ENCODE results near the gene ZDHHC6. TPM values are rescaled to one million over a fixed set of nuclear protein-coding genes. Genes with fewer than 3 reads are reported as not detected.

The ZDHHC6 gene
- total and polyA plus RNA-seq, 2 experiments from 2014 or later: 31.7 to 56.4 TPM

- Histone ChIP-seq H3K4me3 (no peak overlapping the region), H3K4me2 (peak overlapping the region; percentile 25), H3K27me3 (no peaks in the 10 kb centered on the region)
These were observed 43.8 kb upstream of the ZDHHC6 start for GRCh38 chr10:112490545-112490944.

GRCh38 chr10:112487964-112488363, 41.2 kb upstream of the ZDHHC6 start:
- no peaks in the 10 kb centered on the region for H3K9me2 ChIP-seq (replicated peaks; ENCODE audit: insufficient read depth)
- no peaks in the 10 kb centered on the region for H4K20me1 ChIP-seq (ENCODE audit: insufficient read depth, poor library complexity, severe bottlenecking)
- H3K4me3 ChIP-seq: no peak overlapping the region
- no peak overlapping the region for H3K4me2 ChIP-seq
- no peaks in the 10 kb centered on the region for H3K27me3 ChIP-seq
- H3K4me1 ChIP-seq (ENCODE audit: insufficient read depth): peaks cover 4% of the 10 kb centered on the region
- no peak for TF ChIP-seq CTCF (IDR thresholded peaks at IDR 0.05; ENCODE audit: poor library complexity)
- TF ChIP-seq EZH2 (IDR thresholded peaks at IDR 0.05; ENCODE audit: borderline replicate concordance): no peak
- TF ChIP-seq EZH2phosphoT487 (IDR thresholded peaks at IDR 0.05; ENCODE audit: low read depth, severe bottlenecking, unreplicated experiment): no peak
- H3K27ac ChIP-seq: no peak overlapping the region
- no peak for DNase-seq (ENCODE audit: low spot score)
- no peak overlapping the region for H2AFZ ChIP-seq
- H3K79me2 ChIP-seq: no peaks in the 10 kb centered on the region
- no peaks in the 10 kb centered on the region for H3K36me3 ChIP-seq (replicated peaks; ENCODE audit: insufficient read depth, low read depth)
- H3K9me3 ChIP-seq (ENCODE audit: low read depth): no peaks in the 10 kb centered on the region

More at GRCh38 chr10:112490545-112490944, 43.8 kb upstream of the ZDHHC6 start:
- Histone ChIP-seq H3K9me2 (replicated peaks; ENCODE audit: insufficient read depth) (no peaks in the 10 kb centered on the region), H3K79me2 (peaks cover 5% of the 10 kb centered on the region), H2AFZ (no peak overlapping the region), H3K9me3 (ENCODE audit: low read depth) (no peaks in the 10 kb centered on the region), H3K36me3 (replicated peaks; ENCODE audit: insufficient read depth, low read depth) (no peaks in the 10 kb centered on the region), H4K20me1 (ENCODE audit: insufficient read depth, poor library complexity, severe bottlenecking) (no peaks in the 10 kb centered on the region), H3K27ac (peak overlapping the region; percentile 4), H3K4me1 (ENCODE audit: insufficient read depth) (peaks cover 4% of the 10 kb centered on the region)
- peak; percentile 23 for DNase-seq (ENCODE audit: low spot score)
- TF ChIP-seq EZH2phosphoT487 (IDR thresholded peaks at IDR 0.05; ENCODE audit: low read depth, severe bottlenecking, unreplicated experiment) (no peak), CTCF (IDR thresholded peaks at IDR 0.05; ENCODE audit: poor library complexity) (no peak), EZH2 (IDR thresholded peaks at IDR 0.05; ENCODE audit: borderline replicate concordance) (no peak)
- 26% methylated on average over 2 of the region's 2 CpGs for WGBS (ENCODE audit: low lambda C conversion rate, missing lambda C conversion rate)

DNA sequence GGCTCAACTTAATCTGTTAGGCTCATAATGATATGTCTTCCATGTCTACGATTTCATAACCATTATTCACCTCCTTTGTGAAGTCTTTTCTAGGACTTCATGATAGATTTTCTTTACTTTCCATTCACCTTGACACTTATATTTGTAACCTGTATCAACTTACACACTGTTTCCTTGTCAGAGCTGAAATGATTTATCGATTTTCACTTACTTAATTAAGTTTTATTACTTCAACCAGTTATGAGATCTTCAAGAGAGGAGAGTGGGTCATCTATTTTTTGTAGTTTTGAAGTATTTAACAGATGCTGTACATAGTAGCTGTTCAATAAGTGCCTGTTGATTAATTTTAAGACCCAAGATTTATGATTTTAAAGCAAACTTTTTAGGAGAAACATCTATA, 37.7 kb upstream of the ZDHHC6 start:
- Histone ChIP-seq H3K4me2 (no peak overlapping the region), H3K4me1 (ENCODE audit: insufficient read depth) (no peaks in the 10 kb centered on the region), H4K20me1 (ENCODE audit: insufficient read depth, poor library complexity, severe bottlenecking) (no peaks in the 10 kb centered on the region), H3K27ac (no peak overlapping the region), H3K9me3 (ENCODE audit: low read depth) (no peaks in the 10 kb centered on the region), H2AFZ (no peak overlapping the region), H3K4me3 (no peak overlapping the region), H3K79me2 (no peaks in the 10 kb centered on the region), H3K27me3 (no peaks in the 10 kb centered on the region), H3K36me3 (replicated peaks; ENCODE audit: insufficient read depth, low read depth) (no peaks in the 10 kb centered on the region), H3K9me2 (replicated peaks; ENCODE audit: insufficient read depth) (no peaks in the 10 kb centered on the region)
- DNase-seq (ENCODE audit: low spot score): no peak
- 90% methylated on average over 2 of the region's 2 CpGs for WGBS (ENCODE audit: low lambda C conversion rate, missing lambda C conversion rate)
- no peak for TF ChIP-seq EZH2phosphoT487 (IDR thresholded peaks at IDR 0.05; ENCODE audit: low read depth, severe bottlenecking, unreplicated experiment)
- TF ChIP-seq CTCF (IDR thresholded peaks at IDR 0.05; ENCODE audit: poor library complexity): no peak
- TF ChIP-seq EZH2 (IDR thresholded peaks at IDR 0.05; ENCODE audit: borderline replicate concordance): no peak

DNA sequence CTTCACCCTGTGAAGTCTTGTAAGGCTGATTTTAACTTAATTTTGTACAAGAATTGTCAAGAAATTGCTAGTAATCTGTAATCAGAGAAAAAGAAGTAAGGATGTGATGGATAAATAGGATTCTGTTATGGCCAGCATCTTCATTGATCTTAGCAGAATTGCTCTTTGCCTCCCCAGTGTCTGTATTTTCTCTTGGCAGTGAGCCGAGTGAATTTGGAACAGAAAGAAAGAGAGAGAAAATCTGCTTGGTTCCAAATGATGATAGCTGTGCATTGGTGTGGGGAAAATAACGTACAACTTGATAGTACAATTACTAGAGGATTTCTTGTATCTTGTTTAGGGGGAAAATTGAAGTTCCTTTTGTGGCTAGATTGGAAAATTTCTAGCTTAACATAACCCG, 34.9 kb upstream of the ZDHHC6 start:
- TF ChIP-seq EZH2phosphoT487 (IDR thresholded peaks at IDR 0.05; ENCODE audit: low read depth, severe bottlenecking, unreplicated experiment) (no peak), EZH2 (IDR thresholded peaks at IDR 0.05; ENCODE audit: borderline replicate concordance) (no peak), CTCF (IDR thresholded peaks at IDR 0.05; ENCODE audit: poor library complexity) (no peak)
- H3K36me3 ChIP-seq (replicated peaks; ENCODE audit: insufficient read depth, low read depth): no peaks in the 10 kb centered on the region
- no peaks in the 10 kb centered on the region for H3K27me3 ChIP-seq
- no peak overlapping the region for H2AFZ ChIP-seq
- H3K4me2 ChIP-seq: no peak overlapping the region
- H3K4me3 ChIP-seq: no peak overlapping the region
- 92% methylated on average over 3 of the region's 3 CpGs for WGBS (ENCODE audit: low lambda C conversion rate, missing lambda C conversion rate)
- no peaks in the 10 kb centered on the region for H4K20me1 ChIP-seq (ENCODE audit: insufficient read depth, poor library complexity, severe bottlenecking)
- H3K9me3 ChIP-seq (ENCODE audit: low read depth): no peaks in the 10 kb centered on the region
- no peak for DNase-seq (ENCODE audit: low spot score)
- no peak overlapping the region for H3K27ac ChIP-seq
- no peaks in the 10 kb centered on the region for H3K4me1 ChIP-seq (ENCODE audit: insufficient read depth)
- peaks cover 7% of the 10 kb centered on the region for H3K79me2 ChIP-seq
- no peaks in the 10 kb centered on the region for H3K9me2 ChIP-seq (replicated peaks; ENCODE audit: insufficient read depth)

Measured in hepatocyte (in vitro differentiated cells).